NCI-H146 (cell line): ENCODE results near the gene RB1.
"Not testable (repeated sequence)": the region's sequence is repeated elsewhere in the genome, so short reads cannot be mapped to it uniquely, and the experiment has no call there.

ENCODE experiments used
- DNase-seq: peaks from one replicate; lab custom pipeline; 2025; lab: John Stamatoyannopoulos, UW

The RB1 gene

GRCh38 chr13:48297131-48297786, 6.3 kb upstream of the RB1 start:
- no peak for DNase-seq

DNA sequence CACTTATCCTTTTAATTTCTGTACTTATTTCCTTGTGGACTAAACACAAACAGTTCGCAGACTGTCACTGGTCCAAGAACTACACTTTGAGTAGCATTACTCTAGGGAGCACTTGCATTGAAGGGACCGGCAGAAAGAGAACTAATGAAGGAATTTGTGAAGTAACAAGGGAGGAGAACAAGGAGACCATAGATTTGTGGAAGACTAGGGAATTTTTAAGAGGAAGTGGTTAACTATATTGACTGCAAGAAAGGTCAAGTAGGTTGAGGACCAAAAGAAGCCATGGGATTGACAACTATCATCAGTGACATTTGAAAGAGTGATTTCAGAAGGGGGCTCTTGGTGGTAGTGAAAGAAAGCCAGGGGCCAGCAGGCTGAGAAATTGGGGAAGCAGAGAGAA, 4.0 kb upstream of the RB1 start:
- DNase-seq, result no peak

GRCh38 chr13:48302871-48303358, 636 bp upstream of the RB1 start:
- peak; percentile 45 for DNase-seq

- DNase-seq, result peak; percentile 37
Observed at GRCh38 chr13:48304143-48304876, 759 bp downstream of the RB1 start.

GRCh38 chr13:48311223-48311622, 7.7 kb downstream of the RB1 start:
- no peak for DNase-seq

- DNase-seq, result no peak
Observed at GRCh38 chr13:48315969-48316650, 12.6 kb downstream of the RB1 start.

DNA sequence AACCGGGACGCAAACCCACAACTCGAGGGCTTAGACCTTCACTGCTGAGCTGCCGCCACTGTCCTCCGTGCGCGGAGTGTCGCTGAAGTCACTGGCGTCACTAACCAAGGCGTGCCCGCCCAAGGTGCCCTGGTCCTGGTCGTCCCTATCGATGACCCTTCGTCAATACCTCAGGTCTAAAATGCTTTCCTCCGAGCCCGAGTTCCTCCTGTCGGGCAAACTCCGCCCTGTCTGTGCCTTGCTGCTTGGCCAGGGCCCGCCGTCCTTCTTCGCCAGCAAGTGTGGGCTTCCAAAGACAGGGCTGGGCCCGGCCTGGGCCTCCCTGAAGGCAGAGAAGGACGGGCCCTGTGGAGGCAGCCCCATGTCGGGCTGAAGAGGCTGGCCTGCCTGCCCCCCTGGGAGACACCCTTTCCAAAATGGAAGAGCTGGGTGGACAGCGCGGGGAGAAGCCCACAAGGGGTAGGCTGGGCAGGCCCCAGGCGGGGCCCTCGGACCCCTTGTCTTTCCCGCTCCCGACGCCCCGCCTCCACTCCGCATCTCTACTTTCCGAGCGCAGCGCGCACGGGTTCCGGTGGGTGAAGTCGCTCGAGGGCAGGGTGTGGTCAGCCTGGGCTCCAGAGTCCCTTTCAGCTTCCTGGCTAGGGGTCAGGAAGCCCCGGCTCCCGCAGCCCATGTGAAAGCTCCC, 13.4 kb downstream of the RB1 start:
- no peak for DNase-seq

GRCh38 chr13:48317511-48318376, 14.2 kb downstream of the RB1 start:
- no peak for DNase-seq

GRCh38 chr13:48318377-48318811, 14.8 kb downstream of the RB1 start:
- DNase-seq, result no peak

GRCh38 chr13:48318821-48319511, 15.4 kb downstream of the RB1 start:
- DNase-seq, result no peak

GRCh38 chr13:48319531-48320398, 16.2 kb downstream of the RB1 start:
- no peak for DNase-seq

DNA sequence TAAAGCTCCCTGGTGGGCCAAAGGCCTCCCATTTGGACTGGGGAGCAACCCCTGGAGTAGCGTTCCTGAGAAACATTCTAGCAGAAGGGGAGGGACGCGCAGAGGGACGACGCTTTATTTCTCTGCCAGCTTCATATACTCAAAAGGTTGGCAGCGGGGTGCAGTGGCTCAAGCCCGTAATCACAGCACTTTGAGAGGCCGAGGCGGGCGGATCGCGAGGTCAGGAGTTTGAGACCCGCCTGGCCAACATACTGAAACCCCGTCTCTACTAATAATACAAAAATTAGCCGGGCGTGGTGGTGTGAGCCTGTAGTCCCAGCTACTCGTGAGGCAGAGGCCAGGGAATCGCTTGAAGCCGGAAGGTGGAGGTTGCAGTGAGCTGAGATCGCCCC, 16.8 kb downstream of the RB1 start:
- DNase-seq, result no peak

GRCh38 chr13:48320891-48321510, 17.4 kb downstream of the RB1 start:
- no peak for DNase-seq

DNA sequence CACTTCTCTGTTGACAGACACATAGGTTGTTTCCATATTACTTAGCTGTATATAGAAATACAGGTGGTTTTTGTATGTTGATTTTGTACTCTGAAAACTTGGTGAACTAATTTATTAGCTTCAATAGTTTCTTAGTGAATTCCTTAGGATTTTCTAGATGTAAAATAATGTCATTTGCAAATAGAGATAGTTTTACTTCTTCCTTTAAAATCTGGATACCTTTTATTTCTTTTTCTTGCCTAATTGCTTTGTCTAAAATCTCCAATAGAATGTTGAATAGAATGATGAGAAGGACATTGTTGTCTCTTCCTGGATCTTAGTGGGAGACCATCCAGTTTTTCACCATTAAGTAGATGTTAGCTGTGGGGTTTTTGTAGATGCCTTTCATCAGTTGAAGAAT, 18.7 kb downstream of the RB1 start:
- DNase-seq, result no peak

DNA sequence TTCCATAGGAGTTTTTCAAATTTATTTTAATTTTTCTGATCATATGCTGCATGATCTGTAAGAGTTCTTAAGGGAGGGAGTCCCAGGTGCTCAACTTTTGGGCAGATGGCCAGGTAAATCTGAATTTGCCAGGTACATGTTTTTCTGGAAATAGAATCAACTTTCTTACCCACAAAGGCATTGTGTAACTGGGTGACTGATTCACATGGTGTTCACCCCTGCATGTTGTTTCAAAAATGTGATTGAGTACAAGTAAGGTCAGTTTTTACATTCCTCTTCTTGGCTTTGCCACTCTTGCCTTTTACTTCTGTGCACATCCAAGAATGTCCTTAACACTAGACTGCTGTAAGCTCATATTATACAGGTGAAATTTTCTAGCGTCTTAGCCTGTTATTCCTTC, 30.4 kb downstream of the RB1 start:
- no peak for DNase-seq

DNA sequence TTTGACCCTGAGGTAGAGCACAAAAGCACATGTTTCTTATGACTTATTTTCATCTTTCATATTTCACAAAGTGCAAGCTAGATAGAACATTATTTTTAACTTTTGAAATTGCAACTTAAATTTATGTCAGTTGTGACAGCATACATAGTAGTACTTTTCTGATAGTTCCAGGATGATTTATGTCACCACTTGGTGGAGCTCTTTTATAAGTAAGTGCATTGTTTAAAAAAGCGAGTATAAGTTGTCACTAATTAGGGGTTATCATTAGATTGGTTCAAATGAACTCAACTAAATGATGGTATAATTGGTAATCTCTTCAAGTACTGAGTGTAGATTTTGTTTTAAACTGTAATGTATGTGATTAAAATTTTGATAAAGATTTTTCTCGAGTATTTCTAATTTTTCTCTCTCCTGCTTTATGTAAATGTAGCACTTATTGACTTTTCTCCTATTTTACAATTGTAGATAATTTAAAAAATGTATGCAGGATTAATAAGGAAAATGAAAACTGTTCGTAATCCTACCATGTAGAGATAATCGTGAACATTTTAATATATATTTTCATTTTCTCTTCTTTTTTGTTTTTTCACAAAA, 31.1 kb downstream of the RB1 start:
- no peak for DNase-seq

DNA sequence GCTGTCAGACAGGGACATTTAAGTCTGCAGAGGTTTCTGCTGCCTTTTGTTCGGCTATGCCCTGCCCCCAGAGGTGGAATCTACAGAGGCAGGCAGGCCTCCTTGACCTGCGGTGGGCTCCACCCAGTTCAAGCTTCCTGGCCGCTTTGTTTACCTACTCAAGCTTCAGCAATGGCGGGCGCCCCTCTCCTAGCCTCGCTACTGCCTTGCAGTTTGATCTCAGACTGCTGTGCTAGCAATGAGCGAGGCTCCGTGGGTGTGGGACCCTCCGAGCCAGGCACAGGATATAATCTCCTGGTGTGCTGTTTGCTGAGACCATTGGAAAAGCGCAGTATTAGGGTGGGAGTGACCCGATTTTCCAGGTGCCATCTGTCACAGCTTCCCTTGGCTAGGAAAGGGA, 35.6 kb downstream of the RB1 start:
- DNase-seq, result not testable (repeated sequence)

- no peak for DNase-seq
Observed at GRCh38 chr13:48344264-48344663, 40.7 kb downstream of the RB1 start.

GRCh38 chr13:48346583-48346982, 43.0 kb downstream of the RB1 start:
- DNase-seq, result no peak
